ENCODE data around the gene OR2G6. TPM values are rescaled to one million over a fixed set of nuclear protein-coding genes. Genes with fewer than 3 reads are reported as not detected.
"Not testable (repeated sequence)": the region's sequence is repeated elsewhere in the genome, so short reads cannot be mapped to it uniquely, and the experiment has no call there.

OR2G6 gene
- total RNA-seq, 1 donor from 2014 or later: not detected

DNA sequence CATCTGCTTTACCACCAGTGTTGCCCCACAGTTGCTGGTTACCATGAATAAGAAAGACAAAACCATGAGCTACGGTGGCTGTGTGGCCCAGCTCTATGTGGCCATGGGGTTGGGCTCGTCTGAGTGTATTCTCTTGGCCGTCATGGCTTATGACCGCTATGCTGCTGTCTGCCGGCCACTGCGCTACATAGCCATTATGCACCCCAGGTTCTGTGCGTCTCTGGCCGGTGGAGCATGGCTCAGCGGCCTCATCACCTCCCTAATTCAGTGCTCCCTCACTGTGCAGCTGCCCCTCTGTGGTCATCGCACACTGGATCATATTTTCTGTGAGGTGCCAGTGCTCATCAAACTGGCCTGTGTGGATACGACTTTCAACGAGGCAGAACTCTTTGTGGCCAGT is 14.0 kb downstream of the OR2G6 start:
- TF ChIP-seq, protein P1, sequence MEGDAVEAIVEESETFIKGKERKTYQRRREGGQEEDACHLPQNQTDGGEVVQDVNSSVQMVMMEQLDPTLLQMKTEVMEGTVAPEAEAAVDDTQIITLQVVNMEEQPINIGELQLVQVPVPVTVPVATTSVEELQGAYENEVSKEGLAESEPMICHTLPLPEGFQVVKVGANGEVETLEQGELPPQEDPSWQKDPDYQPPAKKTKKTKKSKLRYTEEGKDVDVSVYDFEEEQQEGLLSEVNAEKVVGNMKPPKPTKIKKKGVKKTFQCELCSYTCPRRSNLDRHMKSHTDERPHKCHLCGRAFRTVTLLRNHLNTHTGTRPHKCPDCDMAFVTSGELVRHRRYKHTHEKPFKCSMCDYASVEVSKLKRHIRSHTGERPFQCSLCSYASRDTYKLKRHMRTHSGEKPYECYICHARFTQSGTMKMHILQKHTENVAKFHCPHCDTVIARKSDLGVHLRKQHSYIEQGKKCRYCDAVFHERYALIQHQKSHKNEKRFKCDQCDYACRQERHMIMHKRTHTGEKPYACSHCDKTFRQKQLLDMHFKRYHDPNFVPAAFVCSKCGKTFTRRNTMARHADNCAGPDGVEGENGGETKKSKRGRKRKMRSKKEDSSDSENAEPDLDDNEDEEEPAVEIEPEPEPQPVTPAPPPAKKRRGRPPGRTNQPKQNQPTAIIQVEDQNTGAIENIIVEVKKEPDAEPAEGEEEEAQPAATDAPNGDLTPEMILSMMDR (conservative IDR thresholded peaks at IDR 0.05): no peak
- no peak overlapping the region for H3K27ac Mint-ChIP-seq

DNA sequence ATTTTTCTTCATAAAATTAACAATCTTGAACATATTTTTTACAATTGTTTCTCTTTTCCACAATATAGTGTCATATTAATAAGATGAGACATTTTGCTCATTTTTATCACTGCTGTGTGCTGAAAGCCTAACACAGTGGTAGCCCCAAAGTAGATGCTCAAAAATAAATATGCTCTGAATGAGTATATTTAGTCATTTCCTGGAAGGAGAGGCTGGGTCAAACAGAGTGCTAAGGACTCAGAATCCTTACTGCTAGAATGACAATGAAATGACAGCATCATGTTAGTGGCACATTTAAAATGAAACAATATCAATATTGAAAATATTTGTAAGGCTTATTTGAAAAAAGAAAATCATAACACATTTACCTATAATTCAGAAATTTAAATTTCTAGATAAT is 29.6 kb downstream of the OR2G6 start:
- DNase-seq (ENCODE audit: extremely low spot score, unreplicated experiment); H3K36me3 Mint-ChIP-seq; H3K27ac Mint-ChIP-seq; H3K9me3 Mint-ChIP-seq; H3K4me1 Mint-ChIP-seq (ENCODE audit: unreplicated experiment); H3K4me3 Mint-ChIP-seq; H3K27me3 Mint-ChIP-seq: not testable (repeated sequence)

More for the DNA sequence above, 14.0 kb downstream of the OR2G6 start:
- H3K4me1 Mint-ChIP-seq (ENCODE audit: unreplicated experiment): no peaks in the 10 kb centered on the region
- DNase-seq (ENCODE audit: extremely low spot score, unreplicated experiment): no peak
- no peaks in the 10 kb centered on the region for H3K36me3 Mint-ChIP-seq
- no peak overlapping the region for H3K4me3 Mint-ChIP-seq
- peaks cover 8% of the 10 kb centered on the region for H3K9me3 Mint-ChIP-seq
- no peaks in the 10 kb centered on the region for H3K27me3 Mint-ChIP-seq

DNA sequence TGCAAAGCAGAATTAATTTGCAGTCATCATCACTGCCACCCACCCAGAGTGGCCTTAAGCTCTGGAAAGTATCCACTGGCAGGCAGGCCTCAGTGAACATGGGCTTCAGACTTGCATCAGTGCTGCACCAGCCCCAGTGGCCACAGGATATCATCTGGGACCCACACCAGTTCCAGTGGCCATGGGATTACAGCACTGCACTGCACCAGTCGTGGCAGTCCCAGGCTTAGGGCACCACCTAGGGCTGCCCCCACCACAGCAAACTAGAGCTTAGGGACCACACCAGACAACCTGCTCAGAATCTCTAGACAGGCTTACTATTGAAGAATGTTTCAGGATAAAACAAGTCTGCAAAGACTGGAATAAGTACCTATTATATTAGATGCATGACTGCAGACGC is 39.5 kb downstream of the OR2G6 start:
- H3K36me3 Mint-ChIP-seq; DNase-seq (ENCODE audit: extremely low spot score, unreplicated experiment); H3K27me3 Mint-ChIP-seq; H3K27ac Mint-ChIP-seq; H3K9me3 Mint-ChIP-seq; H3K4me1 Mint-ChIP-seq (ENCODE audit: unreplicated experiment); H3K4me3 Mint-ChIP-seq: not testable (repeated sequence)

DNA sequence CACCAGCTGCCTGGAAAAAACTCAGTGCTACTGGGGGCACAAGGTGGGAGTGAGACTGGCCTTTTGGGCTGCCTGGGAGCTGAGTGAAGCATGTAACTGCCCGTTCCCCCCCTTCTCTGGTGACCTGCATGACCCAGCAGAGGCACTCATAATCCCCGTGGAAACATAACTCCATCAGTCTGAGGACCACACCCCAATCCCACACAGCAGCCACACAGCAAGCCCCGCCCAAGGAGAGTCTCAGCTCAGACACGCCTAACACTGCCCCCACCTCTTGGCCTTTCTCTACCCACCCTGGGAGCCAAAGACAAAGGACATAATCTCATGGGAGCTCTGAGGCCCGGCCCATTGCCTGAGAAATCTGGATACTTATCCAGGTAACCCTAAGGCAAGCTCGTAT is 43.2 kb downstream of the OR2G6 start:
- not testable (repeated sequence) for DNase-seq (ENCODE audit: extremely low spot score, unreplicated experiment); H3K4me3 Mint-ChIP-seq; H3K4me1 Mint-ChIP-seq (ENCODE audit: unreplicated experiment); H3K27me3 Mint-ChIP-seq; H3K36me3 Mint-ChIP-seq; H3K9me3 Mint-ChIP-seq; H3K27ac Mint-ChIP-seq

DNA sequence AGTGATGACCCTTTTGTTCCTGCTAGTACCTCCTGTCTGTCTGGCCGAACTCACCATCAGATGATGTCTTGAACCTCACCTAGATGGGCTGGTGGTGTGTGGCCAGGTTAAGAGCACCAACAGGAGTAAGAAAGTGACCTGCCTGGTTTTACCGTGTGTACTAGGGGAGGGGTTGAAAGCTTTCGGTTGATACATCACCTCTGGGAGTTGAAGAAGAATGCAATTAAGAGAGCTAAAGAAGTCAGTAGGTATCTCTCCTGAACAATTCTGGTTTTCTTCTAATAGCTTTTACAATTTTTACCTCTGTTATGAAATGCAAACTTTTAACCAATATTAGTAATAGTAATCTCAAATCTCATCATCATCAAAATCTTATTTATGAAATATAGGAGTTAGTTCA is 54.8 kb downstream of the OR2G6 start, which contains the start of gene OR2T29:
OR2T29 (minus strand) TSS at position 101 of the 400 bp plus-strand sequence. CDS start 3,281 bp downstream, outside the sequence.
- H3K9me3 Mint-ChIP-seq; H3K4me1 Mint-ChIP-seq (ENCODE audit: unreplicated experiment); H3K36me3 Mint-ChIP-seq; H3K27me3 Mint-ChIP-seq; H3K27ac Mint-ChIP-seq; DNase-seq (ENCODE audit: extremely low spot score, unreplicated experiment); H3K4me3 Mint-ChIP-seq: not testable (repeated sequence)

DNA sequence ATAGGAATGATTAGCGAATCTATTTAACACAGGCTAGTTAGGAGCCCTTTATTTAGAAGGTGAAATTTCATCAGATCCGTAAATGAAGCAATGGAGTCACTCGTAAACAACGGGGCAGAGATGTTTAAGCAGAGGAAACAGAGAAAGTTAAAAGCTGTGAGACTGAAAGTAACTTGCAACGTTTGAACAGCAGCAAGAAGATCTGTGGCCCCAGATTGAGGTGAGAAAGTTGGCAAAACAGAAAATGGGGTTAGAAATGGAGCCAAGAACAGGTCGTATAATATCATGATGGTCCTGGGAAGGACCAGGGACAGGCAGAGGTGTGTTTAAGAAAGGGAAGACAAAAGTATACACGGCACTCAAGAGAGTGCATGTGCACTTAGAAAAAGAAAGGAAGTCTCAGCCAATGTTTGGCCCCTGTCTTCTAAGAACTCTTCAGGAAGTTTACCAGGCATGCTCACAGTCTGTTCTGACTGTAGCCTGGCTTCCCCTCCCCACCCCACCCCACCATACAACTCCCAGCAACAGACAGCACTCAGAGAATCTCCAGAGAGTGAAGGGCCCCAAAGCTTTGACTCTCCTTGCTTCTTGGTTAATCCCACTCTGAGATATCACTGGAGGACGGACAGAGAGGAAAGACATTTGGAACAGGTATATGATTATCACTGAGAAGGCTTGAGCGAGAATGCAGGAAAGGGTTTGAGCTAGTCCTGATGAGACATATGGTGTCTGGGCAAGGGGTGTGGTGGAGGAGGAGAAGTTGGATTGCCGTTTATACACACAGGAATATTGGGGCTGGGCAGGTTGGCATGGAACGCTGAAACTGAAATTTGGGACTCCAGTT is 57.9 kb downstream of the OR2G6 start:
- not testable (repeated sequence) for H3K9me3 Mint-ChIP-seq; H3K4me3 Mint-ChIP-seq; H3K27me3 Mint-ChIP-seq; H3K4me1 Mint-ChIP-seq (ENCODE audit: unreplicated experiment); H3K36me3 Mint-ChIP-seq; H3K27ac Mint-ChIP-seq; DNase-seq (ENCODE audit: extremely low spot score, unreplicated experiment)

DNA sequence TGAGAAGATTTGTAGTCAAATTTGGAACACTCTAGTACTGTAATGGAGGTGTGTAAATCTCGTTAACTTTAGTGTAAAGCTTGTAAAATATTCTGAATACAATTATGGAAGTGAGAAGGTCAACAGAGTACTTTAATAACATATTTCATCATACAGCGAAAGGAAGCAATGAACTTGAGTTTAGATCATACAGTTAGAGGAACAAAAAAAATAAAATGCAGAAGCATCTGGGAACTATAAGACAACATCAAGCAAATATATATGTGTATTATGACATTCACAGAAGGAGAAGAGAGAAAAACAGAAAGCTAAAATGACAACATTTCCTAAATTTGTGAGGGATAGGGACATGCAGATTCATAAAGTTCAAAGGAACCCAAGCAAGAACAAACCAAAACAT is 61.2 kb downstream of the OR2G6 start:
- not testable (repeated sequence) for H3K4me3 Mint-ChIP-seq; DNase-seq (ENCODE audit: extremely low spot score, unreplicated experiment); H3K27me3 Mint-ChIP-seq; H3K27ac Mint-ChIP-seq; H3K4me1 Mint-ChIP-seq (ENCODE audit: unreplicated experiment); H3K9me3 Mint-ChIP-seq; H3K36me3 Mint-ChIP-seq

DNA sequence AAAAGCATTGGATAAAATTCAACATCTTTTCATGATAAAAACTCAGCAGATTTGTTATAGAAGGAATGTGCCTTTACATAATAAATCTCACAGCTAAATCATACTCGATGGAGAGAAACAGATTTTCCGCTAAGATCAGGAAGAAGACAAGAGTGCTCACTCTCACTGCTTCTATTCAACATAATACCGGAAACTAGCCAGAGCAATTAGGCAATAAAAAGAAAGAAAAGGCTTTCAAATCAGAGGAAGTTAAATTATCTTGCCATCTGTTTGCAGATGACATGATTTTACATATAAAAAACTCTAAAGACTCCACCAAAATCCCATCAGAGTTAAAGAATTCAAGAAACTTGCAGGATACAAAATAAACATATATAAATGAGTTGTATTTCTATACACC is 62.9 kb downstream of the OR2G6 start:
- not testable (repeated sequence) for DNase-seq (ENCODE audit: extremely low spot score, unreplicated experiment); H3K4me1 Mint-ChIP-seq (ENCODE audit: unreplicated experiment); H3K36me3 Mint-ChIP-seq; H3K9me3 Mint-ChIP-seq; H3K27ac Mint-ChIP-seq; H3K27me3 Mint-ChIP-seq; H3K4me3 Mint-ChIP-seq

DNA sequence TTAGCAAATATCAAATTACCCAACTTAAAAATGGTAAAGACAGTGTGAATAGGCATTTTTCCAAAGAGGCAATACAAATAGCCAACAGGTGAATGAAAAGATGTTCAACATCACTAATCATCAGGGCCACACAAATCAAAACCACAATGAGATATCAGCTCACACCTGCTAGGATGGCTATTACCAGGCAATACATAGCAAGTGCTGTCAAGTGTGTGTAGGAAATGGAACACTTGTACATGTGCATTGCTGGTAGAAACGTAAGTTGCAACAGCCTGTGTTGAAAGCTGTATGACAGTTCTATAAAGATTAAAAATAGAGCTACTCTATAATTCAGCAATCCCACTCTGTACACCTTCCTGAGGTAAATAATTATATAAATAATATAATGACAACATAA is 64.2 kb downstream of the OR2G6 start:
- H3K9me3 Mint-ChIP-seq; H3K4me3 Mint-ChIP-seq; H3K27me3 Mint-ChIP-seq; H3K36me3 Mint-ChIP-seq; DNase-seq (ENCODE audit: extremely low spot score, unreplicated experiment); H3K27ac Mint-ChIP-seq; H3K4me1 Mint-ChIP-seq (ENCODE audit: unreplicated experiment): not testable (repeated sequence)

DNA sequence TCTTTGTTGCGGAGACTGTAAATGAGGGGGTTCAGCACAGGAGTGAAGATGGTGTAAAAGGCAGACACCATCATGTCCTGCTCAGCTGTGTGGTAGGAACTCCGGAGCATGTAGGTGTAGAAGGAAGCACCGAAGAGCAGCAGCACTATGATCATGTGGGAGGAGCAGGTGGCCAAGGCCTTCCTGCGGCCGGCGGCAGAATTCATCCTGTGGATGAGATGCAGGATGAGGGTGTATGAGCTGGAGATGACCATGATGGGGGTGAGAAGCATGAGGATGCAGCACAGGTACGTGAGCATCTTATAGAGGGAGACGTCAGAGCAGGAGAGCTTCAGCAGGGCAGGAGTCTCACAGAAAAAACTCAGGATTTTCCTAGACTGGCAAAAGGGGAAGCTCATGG is 66.0 kb downstream of the OR2G6 start:
- H3K4me1 Mint-ChIP-seq (ENCODE audit: unreplicated experiment); H3K27ac Mint-ChIP-seq; H3K27me3 Mint-ChIP-seq; H3K4me3 Mint-ChIP-seq; DNase-seq (ENCODE audit: extremely low spot score, unreplicated experiment); H3K9me3 Mint-ChIP-seq; H3K36me3 Mint-ChIP-seq: not testable (repeated sequence)

DNA sequence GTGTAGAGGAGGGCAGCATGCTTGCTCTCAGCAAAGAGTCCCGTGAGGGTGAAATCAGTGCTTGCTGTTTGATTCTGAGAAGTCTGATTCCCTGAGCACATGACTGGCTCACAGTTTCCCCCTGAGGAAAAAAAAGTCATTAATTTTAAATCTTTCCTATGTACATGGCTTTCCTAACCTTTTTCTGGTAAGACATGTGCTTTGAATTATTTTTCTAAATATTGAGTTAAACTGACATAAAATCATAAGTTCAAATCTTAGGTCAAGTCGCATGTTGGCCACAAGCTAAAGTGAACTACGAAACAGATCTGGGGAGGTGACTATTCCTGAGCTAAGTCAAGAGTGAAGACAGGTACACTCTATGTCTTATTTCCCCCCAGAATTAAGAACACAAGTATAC is 66.8 kb downstream of the OR2G6 start, which contains the start of gene OR2T34:
OR2T34 (minus strand) TSS at position 101 of the 400 bp plus-strand sequence; CDS start at position 101, 0 bp downstream.
- H3K36me3 Mint-ChIP-seq, H3K4me3 Mint-ChIP-seq, H3K27ac Mint-ChIP-seq: not testable (repeated sequence)

More for the DNA sequence above, 66.8 kb downstream of the OR2G6 start, which contains the start of gene OR2T34:
- not testable (repeated sequence) for H3K4me1 Mint-ChIP-seq (ENCODE audit: unreplicated experiment); DNase-seq (ENCODE audit: extremely low spot score, unreplicated experiment); H3K9me3 Mint-ChIP-seq; H3K27me3 Mint-ChIP-seq

All from type B pancreatic cell (in vitro differentiated cells).